GM21619 (cell line): ENCODE results near the gene KLC4.
A peak's percentile ranks its signal among the peaks of the same experiment; 100 is the strongest.
"Not testable (repeated sequence)": the region's sequence is repeated elsewhere in the genome, so short reads cannot be mapped to it uniquely, and the experiment has no call there.

Experiments
- ATAC-seq: cut with Tn5 transposase; IDR thresholded peaks from one replicate; pipeline ENCODE4 v1.9.1; 2021; ENCODE audit not compliant: unreplicated experiment

The KLC4 gene

DNA sequence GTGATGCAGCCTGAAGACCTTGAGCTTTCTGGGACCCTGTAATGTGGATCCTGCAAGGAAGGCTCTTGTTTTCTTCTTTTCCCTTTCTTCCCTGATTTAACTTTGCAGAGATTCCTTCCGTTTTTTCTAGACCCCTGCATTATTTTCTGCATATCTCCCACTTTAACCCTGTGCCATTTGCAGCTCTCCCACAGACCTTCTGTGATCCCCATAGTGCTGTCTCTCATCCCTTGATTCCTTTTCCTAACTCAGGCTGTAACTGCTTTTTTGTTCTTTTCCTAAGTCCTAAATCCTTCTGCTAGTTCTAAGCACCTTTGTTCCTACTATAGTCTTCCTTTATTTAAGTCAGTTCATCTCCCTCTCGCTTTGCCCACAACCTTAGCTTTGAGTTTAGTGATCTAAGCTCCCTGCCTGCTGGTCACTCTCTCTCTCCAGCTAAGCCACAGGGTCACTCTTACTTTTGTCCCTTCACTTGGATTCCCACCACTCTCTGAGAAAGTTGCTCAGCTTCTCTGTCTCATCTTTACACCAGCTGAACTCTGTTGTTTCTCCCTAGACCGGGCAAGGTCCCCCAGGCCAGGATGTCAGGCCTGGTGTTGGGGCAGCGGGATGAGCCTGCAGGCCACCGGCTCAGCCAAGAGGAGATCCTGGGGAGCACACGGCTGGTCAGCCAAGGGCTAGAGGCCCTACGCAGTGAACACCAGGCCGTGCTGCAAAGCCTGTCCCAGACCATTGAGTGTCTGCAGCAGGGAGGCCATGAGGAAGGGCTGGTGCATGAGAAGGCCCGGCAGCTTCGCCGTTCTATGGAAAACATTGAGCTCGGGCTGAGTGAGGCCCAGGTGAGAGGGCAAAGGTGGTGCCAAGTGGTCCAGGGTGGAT is 1.6 kb downstream of the KLC4 start:
- ATAC-seq: no peak

DNA sequence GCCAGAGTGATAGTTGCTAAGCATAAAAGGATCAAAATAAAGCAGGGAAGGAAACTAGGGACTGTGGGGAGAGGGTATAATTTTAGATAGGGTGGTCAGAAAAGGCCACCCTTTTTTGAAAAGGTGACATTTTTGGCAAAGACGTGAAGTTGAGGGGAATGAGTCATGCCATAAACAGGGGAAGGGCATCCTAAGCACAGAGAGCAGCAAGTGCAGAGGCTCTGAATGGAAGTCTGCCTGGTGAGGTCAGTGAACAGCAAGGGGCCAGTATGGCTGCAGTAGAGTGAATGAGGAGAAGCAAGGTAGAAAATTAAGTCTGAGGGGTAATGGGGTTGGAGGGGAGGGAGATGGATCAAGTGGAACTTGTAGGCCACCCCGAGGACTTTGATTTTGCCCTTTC is 2.4 kb downstream of the KLC4 start:
- no peak for ATAC-seq

DNA sequence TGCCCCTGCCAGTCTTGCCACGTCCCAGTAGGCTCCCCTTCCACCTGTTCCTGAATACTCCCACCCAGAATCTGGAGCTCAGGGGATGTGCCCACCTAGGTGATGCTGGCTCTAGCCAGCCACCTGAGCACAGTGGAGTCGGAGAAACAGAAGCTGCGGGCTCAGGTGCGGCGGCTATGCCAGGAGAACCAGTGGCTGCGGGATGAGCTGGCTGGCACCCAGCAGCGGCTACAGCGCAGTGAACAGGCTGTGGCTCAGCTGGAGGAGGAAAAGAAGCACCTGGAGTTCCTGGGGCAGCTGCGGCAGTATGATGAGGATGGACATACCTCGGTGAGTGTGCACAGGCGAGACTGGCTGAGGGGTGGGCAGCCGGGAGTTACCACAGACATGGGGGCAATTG is 3.4 kb downstream of the KLC4 start:
- ATAC-seq: no peak

DNA sequence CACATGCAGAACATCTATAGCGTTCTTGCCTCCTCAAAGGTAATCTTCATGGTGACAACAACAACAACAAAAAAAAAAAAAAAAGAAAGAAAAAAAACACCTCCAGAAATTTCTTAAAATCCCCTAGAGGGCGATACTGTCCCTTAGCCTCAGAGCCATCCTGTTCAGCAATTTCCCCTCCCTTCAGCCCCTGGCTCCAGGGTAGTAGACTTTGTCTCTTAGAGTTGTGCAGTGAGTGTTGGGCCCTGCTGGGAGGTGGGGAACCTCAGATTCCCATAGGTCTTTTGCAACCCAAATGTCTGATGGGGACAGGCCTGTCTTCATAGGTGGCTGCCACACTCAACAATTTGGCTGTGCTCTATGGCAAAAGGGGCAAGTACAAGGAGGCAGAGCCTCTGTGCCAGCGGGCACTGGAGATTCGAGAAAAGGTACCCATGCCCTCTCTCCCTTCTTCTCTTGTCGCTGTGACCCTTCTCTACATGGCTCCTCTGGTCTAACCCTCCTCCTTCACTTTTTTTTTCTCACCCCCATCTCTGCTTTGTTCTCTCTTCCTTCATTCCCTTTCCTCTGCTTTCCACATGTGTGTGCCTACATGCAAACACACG is 10.7 kb downstream of the KLC4 start:
- ATAC-seq: no peak

DNA sequence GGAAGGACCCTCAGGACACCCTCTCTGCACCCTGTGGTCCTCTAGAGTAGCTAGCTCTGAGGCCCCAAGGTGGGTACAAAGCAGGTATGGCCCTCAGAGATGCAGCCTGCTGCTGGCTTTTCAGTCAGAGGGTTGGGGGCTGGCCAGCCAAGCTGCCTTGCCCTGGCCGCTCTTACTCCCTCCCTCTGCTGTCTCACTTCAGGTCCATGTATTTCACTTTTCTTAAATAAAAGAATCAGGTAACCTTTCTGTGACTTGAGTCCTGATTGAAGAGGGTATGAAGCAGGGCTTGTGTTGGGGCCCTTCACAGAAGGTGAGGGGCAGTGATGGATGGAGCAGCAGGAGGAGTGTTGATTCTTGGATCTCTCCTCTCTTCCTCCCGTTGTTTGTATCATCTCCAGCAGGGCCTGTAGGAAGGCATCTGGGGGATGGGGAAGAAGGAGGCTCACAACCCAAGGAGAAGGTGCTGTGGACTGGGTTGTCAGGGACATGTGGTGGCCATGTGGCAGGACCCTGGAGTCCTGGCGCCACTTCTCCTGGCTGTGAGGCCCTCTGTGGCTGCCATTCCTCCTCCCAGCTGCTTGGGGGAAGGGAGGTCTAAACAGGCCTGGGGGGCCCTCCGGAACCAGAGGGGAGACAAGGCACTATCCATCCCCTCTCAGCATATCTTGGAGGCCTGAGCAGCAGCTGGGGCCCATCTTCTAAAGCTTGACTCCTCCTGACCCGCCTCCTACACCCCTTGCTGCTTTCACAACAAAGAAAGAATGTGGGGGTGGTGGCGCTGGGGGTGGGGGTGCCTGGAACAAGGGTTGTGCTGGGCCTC is 15.6 kb downstream of the KLC4 start:
- no peak for ATAC-seq

DNA sequence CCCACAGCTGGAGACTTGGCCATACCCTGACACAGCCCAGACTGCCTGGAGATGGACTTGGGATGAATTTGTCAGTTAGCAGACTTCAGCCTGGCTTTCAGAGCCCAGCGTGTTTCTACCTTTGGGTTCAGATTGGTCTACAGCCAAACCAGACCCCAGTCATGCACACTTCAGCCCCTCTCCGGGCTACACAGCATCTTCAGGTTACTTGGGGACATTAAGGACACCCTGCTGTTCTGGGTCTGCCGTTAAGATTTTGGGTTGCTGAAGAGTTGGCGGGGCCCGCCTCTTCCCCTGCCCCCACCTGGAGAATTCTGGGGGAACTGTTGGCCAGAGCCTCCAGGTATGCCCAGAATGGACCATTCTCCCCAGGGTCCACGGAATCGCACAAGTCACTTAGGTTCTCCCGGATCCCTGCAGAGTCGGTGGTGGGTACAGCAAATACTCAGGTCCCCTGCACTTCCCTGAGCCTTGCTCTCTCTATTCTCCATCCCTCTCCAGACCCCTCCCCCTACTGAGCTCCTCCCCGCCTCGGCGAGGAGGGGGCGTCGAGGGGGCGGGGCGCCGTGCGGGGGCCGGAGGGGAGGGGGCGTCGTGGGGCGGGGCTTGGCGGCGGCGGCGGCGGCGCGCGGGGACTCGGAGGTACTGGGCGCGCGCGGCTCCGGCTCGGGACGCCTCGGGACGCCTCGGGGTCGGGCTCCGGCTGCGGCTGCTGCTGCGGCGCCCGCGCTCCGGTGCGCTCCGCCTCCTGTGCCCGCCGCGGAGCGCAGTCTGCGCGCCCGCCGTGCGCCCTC is 16.4 kb downstream of the KLC4 start, which contains the start of gene PTK7:
Gene PTK7 (plus strand): TSS at position 645 of the 794 bp plus-strand sequence. CDS start 175 bp downstream, outside the sequence.
- no peak for ATAC-seq

DNA sequence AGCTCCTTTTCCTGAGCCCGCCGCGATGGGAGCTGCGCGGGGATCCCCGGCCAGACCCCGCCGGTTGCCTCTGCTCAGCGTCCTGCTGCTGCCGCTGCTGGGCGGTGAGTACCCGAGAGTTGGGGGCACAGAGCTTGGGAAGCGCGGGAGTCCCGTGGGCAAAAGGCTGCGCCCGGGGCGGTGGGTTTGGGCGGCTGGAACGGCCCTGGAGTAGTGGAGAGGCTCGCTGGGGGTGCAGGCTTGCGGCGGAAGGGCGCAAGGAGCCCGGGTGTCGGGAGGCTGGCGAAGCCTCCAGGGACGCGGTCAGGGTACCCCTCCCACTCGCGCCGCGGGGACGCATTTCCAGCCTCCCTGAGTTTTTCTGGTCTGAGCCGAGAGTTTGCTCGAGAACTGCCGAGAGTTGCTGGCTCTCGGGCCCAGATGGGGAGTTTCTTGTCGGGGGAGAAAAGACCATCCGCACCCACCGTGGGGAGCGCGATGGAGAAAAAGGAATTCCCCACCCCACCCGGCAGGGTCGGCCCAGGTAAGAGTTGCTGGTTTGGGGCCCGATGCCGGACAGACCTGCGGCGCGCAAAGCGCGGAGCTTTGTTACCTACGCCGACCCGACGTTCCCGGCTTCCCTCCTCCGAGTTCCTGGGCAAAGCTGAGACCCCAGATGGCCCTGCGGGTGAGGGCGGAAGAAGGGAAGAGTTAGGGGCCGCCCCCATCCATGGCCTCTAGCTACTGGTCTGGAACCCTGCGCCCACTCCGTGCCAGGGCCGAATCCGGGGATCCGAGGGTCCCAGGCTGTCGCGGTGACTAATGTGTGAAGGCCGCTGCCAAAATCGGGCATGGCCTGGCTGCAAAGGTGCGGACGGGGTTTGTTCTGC is 17.3 kb downstream of the KLC4 start:
- no peak for ATAC-seq

DNA sequence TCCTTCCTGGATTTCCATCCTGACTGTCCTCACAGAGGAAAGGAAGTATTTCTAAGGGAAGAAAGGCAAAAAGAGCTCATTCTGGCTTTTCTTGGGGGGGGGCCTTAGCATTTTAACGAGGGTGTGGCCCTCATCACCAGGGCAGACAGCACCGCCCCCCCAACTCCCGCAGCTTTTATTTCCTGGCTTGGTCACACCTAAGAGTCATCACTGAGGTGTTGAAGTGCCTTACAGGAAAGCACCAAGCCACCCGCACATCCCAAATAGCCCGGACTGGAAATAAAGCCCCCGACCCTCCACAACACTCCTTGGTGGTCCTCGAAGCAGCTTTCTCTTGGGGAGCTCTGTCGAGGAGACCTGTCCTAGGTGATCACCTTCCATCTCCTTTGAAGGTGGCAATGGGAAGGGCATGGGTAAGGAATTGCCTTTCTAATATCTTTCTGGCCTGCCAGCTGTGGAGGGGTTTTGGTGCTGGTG is 17.9 kb downstream of the KLC4 start:
- ATAC-seq: no peak

DNA sequence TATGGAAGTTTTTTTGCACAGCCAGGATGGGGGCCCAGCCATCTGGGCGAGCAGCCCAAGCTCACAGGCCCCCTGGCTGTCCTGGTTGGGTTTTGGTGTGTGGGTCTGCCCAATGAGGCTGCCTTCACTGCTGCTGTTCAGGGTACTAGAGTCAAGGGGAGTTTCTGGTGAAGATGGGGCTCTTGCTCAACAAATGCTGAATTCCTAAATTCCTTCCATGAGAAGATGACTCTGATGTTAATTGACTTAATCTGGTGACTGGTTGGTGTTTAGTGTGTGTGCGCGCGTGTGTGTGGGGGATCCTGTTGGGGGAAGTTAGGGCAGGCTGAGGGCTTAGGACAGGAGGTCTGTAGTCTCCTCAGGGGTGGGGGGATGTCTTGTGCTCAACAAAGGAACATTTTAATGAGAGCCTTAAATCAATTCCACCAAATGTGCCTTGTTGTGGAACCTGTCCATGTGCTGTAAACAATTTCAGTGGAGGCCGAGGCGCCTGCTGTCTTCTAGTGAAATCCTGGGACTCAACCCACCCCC is 18.6 kb downstream of the KLC4 start:
- no peak for ATAC-seq

DNA sequence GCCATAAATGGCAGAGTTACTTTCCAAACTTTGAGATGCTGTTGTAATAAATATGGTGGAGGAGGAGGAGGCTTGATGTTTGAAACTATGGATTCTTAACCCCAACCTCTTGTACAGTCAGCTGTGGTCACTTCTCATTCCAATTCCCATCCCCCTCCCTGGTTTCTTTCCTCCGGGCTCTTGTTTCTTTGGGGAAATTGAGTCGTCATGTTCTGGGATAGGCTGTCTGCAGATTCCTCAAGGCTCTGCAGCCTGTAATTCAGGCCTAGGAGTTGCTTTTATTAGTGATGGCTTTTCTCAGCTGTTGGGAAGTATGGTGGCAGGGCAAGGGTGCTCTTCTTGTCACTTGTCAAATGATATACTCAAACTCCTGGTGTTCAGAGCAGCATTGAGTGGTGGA is 19.3 kb downstream of the KLC4 start:
- no peak for ATAC-seq

DNA sequence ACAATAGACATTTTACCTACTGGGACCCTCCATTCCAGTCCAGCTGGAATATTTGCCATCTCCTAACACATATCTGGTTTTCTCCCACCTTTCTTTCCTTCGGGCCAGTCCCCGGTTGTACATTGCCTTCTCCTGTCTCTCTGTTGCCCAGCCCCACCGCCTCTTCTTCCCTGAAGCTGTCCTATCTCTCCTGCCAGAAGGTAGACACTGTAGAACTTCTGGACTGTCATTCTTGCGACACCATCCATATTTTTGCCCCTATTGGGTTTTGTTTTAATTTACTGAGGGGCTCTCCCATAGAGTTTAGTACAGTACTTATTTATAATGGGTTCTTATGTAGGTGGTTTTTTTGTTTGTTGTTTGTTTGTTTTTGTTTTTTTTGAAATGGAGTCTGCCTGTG is 21.6 kb downstream of the KLC4 start:
- no peak for ATAC-seq

DNA sequence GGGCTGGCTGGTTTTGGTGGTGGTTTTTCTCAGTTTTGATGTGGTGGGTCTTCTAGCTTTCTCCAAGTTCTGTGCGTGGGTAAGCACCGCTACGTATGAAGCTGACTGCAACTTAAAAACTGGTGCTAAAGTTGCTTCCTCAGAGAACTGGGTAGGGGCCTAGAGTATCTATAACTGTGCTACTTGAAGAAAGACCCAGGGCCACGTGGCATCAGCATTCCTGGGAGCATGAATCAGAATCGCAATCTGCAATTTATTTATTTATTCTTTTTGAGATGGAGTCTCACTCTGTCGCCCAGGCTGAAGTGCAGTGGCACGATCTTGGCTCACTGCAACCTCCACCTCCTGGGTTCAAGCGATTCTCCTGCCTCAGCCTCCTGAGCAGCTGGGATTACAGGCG is 22.5 kb downstream of the KLC4 start:
- not testable (repeated sequence) for ATAC-seq

DNA sequence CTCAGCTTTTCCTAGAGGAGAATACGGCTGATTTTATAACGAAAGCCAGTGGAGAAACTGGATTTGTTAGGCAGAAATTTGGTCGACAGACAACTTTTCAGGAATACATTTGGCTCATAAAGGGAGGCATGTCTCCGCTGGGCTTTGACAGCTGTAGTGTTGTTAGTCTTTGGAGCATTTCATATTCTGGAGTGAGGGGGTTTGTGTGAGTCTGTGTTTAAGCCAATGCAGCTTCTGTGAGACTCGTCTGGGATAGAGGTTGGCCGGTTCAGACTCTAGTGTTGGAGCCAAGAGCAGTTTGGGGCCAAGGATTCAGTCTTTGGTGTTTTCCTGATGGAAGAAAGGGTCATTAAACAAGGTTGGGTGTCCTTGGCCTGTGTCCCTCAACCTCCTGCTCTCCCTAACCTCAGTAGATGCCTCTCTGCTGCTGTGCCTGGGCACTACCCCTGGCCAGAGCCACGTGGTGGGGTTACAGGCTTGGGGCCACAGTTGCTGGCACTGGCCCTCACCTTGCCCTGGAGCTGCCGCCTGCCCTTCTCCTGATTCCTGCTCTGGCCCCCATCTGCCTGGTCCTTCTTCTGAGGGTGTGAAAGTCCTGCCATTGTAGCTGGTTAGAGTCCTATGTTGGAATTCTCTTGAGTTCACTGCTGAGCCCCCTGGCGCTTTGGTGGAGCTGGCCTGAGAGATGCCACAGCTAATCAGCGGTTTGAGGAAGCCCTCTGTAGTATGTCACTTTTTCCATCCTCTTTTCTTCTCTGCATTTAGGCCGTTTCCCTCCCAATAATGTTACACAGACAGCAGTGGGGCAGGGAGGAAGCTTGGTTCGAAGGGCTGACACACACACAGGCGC is 23.6 kb downstream of the KLC4 start:
- ATAC-seq: no peak

DNA sequence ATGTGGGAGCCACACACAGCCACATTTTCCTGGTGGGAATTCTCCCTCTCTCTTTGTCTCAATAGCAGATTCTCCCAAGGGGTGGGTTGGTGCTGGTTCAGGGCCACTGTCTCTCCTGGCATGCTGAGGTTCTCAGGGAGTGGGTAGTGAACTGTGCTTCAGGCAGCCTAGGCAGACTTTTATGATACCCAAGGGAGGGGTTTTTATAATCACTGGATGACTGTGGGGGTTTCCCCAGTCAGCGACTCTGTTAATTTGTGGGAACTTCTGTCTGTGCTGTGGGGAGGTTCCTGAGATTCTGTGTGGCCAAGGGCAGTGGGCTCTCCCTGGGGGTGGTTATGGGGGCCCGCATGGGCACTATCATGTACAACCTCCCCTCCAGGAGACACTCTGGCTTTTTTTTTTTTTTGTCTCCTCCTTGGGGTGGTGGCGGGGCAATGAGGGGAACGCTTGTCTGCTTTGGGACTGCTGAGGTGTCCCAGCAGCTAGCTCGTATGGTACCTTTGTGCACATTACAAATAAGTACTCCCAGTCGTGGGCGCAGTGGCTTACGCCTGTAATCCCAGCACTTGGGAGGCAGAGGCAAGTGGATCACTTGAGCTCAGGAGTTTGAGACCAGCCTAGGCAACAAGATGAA is 26.7 kb downstream of the KLC4 start:
- peak; percentile 66 for ATAC-seq

DNA sequence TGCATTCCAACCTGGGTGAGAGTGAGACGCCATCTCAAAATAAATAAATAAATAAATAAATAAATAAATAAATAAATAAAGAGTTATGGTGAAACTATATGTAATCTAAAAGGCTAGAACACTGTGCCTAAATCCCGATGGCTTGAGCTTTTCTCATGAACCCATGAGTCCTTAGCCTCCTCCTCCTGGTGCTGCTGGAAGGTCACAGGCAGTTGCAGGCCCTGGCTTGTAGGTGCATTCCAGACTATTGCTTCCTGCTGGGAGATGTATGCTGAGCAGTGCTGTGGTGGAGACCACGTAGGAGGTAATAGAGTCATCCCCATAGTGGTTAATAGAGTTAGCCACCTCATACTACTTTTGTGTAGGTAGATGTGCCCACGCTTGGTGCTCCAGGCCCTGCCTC is 29.2 kb downstream of the KLC4 start:
- no peak for ATAC-seq

DNA sequence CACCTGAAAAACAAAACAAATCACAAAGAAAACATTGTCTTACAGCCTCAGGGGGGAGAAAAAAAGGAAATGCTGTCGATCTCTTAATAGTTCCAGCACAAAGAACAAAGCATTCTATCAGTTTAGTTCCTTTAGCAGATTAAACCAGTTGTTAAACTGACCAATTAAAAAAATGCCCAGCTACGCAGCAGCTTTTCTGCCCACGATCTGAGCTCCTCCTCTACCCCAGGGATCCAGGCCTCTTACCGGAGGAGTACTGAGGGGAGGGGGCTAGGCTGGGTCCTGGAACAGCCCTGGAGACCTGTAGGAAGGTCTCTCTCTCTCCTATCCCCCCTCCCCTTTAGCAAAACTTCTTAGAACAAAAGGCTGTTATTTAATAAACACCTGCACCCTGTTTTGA is 30.0 kb downstream of the KLC4 start:
- no peak for ATAC-seq

DNA sequence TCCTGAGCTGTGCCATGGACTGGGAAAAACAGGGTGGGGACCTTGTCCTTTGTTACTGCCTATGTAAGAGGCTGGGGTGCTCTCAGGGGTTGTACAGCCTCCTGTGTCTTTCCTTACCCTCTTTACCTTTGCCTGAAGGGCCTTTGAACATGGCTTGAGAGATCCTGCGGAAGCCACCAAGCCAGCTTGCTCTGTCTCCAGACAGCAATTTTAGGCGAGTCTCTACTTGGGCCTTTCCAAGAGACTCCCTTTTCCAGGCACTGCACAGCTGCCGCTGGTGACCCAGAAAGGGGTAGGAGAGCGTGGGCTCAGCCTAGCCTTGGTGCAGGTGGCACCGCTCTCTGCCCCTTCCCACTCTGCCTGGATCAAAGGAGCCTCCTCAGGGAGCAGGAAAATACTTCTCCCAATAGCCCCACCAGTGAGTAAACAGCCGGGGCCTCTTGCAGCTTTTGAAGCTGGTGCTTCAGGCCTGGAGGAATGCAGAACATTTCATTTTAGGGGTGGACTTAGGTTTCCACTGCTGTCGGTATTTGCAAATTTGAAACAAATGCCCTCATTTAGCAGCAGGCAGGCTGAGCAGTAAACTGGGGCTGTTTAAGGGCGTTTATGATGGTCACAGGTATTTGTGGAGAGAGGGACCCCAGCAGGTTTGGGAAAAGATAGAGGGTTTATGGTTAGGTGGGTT is 30.6 kb downstream of the KLC4 start:
- no peak for ATAC-seq

DNA sequence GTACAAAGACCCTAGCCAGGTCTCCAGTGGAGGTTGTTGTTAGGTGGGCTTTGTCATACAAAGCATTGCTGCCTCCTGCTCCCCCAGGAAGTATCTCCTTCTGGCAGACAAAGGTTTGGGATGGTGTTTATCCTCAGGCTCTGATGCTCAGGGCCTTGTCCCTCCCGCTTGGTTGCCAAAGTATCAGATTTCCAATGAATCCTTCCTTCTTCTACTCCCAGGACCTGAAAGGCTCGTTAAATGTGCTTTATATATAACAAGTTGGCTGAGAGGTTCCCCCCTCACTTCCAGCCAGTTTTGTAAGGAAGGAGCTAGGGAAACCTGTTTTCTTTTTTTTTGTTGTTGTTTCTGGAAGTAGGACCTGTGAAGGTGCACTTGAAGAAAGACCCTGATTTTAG is 31.1 kb downstream of the KLC4 start:
- ATAC-seq: no peak
